Heart left ventricle (tissue), 13 donors: ENCODE measurements around the gene DBX1.

Experiments used
- CTCF ChIP-seq, 12 donors: fragments of 200-600 bp; sonication (generic) in 4 of 12; IDR thresholded peaks; one replicate each; pipeline versions ENCODE4 v1.5.0 to v1.8.0; 2018 to 2022; ENCODE audit warnings: antibody characterized with exemption in 12 of 12, mild to moderate bottlenecking in 5 of 12
- POLR2A ChIP-seq, 2 donors: fragments of 450-650 bp; IDR thresholded peaks; one replicate each; pipeline ENCODE4 v1.6.1; 2017; ENCODE audit warnings: antibody characterized with exemption in 2 of 2, mild to moderate bottlenecking in 2 of 2, moderate library complexity in 2 of 2
- donor health status: ischemic (EF 13 %, LVEDD 7.1; RV severe dilation, severe dysfunction).
- donor health status: DM: no; HTN: yes; CAD: no.
- donor health status: DM: no; HTN: no; CAD: no.
- donor health status: ischemic (EF 25% LVEDD 6.9; RV normal size, moderate dysfunction).
- donor health status: ischemic (EF 25% LVEDD 5.7; RV mildly dilated, moderate dysfunction).
- donor health status: ischemic (EF 35%, LVEDD 5.7; RV mildly dilated, moderate dysfunction).
- donor health status: nonischemic (EF 11% LVEDD 7.7; RV severe dilation, severe dysfunction).
- donor health status: DM: yes; HTN: yes; CAD: no.
- donor health status: PGD.
- donor health status: ischemic (EF 29% LVEDD 5.4; RV normal size, mild dysfunction).
- donor health status: nonischemic (EF 23%, LVEDD 6.1; RV moderate dilation, normal function).

DNA sequence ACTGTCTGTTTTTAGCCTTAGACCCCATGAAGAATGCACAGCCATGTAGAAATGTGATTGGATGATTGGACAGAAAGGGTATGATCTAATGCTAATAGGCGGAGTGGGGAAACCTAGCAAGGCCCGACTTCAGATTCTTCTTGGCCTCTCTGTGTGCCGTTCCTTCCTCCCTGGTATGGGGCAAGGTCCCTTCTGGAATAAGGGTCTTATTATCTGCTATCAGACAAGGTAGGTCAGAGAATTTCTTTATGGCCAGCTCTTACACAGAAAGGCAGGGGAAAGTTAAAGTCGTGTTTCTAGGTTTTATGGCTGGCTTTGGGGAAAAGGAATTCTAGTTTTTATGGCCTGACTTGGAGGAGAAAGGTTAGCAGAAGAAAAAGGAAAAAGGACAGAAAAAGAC is 30.6 kb downstream of the DBX1 start:
- TF ChIP-seq CTCF (IDR thresholded peaks at IDR 0.05) (no peak), POLR2A (IDR thresholded peaks at IDR 0.05) (no peak)
